DOHH2 (cell line): ENCODE measurements around the gene SLC5A7.

Source experiments
- EZH2phosphoT487 ChIP-seq: fragments of 200-600 bp; sonication (generic); IDR thresholded peaks from 2 replicates; pipeline ENCODE4 v1.6.1; 2017; ENCODE audit warnings: borderline replicate concordance, mild to moderate bottlenecking, antibody characterized with exemption, low read length, moderate library complexity, mixed read lengths
- TF ChIP-seq, protein P1 (sequence below): fragments of 200-600 bp; sonication (generic); IDR thresholded peaks from one replicate; pipeline ENCODE4 v1.5.1; 2014; ENCODE audit warnings: antibody characterized with exemption, mild to moderate bottlenecking, low read depth, low read length; ENCODE audit not compliant: poor library complexity, severe bottlenecking

DNA sequence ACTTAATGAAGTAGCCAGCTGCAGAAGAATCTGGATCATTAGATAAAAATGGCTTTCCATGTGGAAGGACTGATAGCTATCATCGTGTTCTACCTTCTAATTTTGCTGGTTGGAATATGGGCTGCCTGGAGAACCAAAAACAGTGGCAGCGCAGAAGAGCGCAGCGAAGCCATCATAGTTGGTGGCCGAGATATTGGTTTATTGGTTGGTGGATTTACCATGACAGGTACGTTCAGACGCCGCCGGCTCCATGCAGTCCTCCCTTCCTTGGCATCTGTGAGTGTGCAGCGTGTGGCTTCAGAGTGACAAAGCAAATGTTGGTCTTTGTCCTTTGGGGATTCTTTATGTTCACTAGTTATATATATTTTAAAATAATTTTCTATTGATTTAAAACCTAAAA, 1.8 kb downstream of the SLC5A7 start:
- TF ChIP-seq, protein P1, sequence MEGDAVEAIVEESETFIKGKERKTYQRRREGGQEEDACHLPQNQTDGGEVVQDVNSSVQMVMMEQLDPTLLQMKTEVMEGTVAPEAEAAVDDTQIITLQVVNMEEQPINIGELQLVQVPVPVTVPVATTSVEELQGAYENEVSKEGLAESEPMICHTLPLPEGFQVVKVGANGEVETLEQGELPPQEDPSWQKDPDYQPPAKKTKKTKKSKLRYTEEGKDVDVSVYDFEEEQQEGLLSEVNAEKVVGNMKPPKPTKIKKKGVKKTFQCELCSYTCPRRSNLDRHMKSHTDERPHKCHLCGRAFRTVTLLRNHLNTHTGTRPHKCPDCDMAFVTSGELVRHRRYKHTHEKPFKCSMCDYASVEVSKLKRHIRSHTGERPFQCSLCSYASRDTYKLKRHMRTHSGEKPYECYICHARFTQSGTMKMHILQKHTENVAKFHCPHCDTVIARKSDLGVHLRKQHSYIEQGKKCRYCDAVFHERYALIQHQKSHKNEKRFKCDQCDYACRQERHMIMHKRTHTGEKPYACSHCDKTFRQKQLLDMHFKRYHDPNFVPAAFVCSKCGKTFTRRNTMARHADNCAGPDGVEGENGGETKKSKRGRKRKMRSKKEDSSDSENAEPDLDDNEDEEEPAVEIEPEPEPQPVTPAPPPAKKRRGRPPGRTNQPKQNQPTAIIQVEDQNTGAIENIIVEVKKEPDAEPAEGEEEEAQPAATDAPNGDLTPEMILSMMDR: no peak
- no peak for TF ChIP-seq EZH2phosphoT487
